HUES64 (cell line): ENCODE results near the gene SUN5.

Experiments used
- H3K27ac ChIP-seq: 2 replicates; pipeline ENCODE4 v1.7.0; 2013; ENCODE audit warnings: low read depth, low read length, inconsistent platforms
- H3K27me3 ChIP-seq: 2 replicates; pipeline ENCODE4 v1.6.1; 2013; ENCODE audit warnings: mild to moderate bottlenecking, low read length; ENCODE audit not compliant: insufficient read depth
- H3K36me3 ChIP-seq: 2 replicates; pipeline ENCODE4 v1.6.1; 2013; ENCODE audit warnings: mild to moderate bottlenecking, low read length; ENCODE audit not compliant: insufficient read depth
- H3K4me1 ChIP-seq: 2 replicates; pipeline ENCODE4 v1.6.1; 2013; ENCODE audit warnings: mild to moderate bottlenecking, low read length, moderate library complexity; ENCODE audit not compliant: insufficient read depth
- H3K4me3 ChIP-seq: 2 replicates; pipeline ENCODE4 v1.5.1; 2013; ENCODE audit warnings: mild to moderate bottlenecking, low read length, moderate library complexity
- H3K9ac ChIP-seq: 2 replicates; pipeline ENCODE4 v1.6.1; 2013; ENCODE audit warnings: mild to moderate bottlenecking, low read depth, low read length
- H3K9me3 ChIP-seq: 2 replicates; pipeline ENCODE4 v1.6.1; 2013; ENCODE audit warnings: low read depth, low read length; ENCODE audit not compliant: insufficient read depth
- WGBS: fragments of 150-250, 120-280 bp; methylation state at CpG from one replicate; pipeline ENCODE4 v1.1.7; 2013; ENCODE audit warnings: missing lambda C conversion rate; 5-methylcytosine and 5-hydroxymethylcytosine counted together

The SUN5 gene

GRCh38 chr20:33019465-33020277, 15.4 kb upstream of the SUN5 start:
- WGBS = 94% methylated on average over 23 of the region's 23 CpGs
- Histone ChIP-seq H3K4me3 (no peak overlapping the region), H3K36me3 (no peaks in the 10 kb centered on the region), H3K27ac (no peak overlapping the region), H3K9ac (no peak overlapping the region), H3K27me3 (no peaks in the 10 kb centered on the region), H3K4me1 (no peaks in the 10 kb centered on the region), H3K9me3 (no peaks in the 10 kb centered on the region)

DNA sequence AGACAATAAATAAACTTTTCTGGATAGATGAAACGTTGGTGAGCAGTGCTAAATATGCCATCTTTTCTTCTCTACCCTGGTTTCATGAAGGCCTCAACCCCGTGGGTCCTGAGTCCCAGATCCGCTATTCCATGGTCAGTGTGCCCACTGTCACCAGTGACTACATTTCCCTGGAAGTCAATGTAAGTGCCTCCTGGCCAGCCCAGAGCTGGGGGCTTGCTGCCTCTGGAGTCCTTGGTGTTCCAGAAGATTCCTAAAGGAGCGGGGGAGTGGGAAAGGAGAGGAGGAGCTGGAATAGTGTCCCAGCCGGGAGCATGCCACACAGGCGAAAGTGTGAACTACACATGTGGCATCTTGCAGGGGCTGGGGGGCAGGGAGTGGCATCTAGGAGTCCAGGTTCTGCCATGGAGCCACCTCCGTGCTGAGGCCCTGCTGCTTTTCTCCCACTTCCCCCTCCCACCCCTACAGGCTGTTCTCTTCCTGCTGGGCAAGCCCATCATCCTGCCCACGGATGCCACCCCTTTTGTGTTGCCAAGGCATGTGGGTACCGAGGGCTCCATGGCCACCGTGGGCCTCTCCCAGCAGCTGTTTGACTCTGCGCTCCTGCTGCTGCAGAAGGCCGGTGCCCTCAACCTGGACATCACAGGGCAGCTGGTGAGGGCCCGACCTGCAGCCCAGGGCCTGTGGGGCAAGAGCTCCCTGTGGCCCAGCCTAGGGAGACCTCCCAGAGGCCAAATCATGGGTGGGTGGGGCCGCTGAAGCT, 14.1 kb upstream of the SUN5 start:
- no peak overlapping the region for H3K27ac ChIP-seq
- H3K9ac ChIP-seq = no peak overlapping the region
- 90% methylated on average over 14 of the region's 14 CpGs for WGBS
- no peaks in the 10 kb centered on the region for H3K9me3 ChIP-seq
- no peaks in the 10 kb centered on the region for H3K27me3 ChIP-seq
- H3K36me3 ChIP-seq = no peaks in the 10 kb centered on the region
- H3K4me3 ChIP-seq = no peak overlapping the region
- H3K4me1 ChIP-seq = no peaks in the 10 kb centered on the region

DNA sequence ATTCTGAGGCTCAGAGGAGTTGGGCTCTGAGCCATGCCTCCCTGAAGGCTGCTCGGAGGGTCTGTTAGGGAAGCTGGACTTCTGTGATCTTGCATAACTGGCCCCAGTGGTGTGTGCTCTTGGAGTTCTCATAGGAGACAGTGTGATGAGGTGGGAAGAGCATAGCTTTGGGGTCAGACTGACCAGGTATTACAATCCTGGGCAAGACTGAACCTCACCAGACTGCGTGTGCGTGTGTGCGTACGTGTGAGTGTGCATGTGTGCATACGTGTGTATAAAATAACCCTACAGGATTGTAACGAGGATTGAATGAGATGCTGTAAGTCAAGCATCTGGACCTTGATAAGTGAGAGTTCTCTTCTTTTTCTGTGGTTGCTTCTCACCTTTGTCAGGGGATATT, 13.3 kb upstream of the SUN5 start:
- no peaks in the 10 kb centered on the region for H3K27me3 ChIP-seq
- H3K4me1 ChIP-seq = no peaks in the 10 kb centered on the region
- WGBS = 95% methylated on average over 7 of the region's 7 CpGs
- H3K36me3 ChIP-seq = no peaks in the 10 kb centered on the region
- no peaks in the 10 kb centered on the region for H3K9me3 ChIP-seq
- no peak overlapping the region for H3K27ac ChIP-seq
- H3K4me3 ChIP-seq = no peak overlapping the region
- no peak overlapping the region for H3K9ac ChIP-seq

- Histone ChIP-seq H3K4me1 (no peaks in the 10 kb centered on the region), H3K9me3 (no peaks in the 10 kb centered on the region), H3K36me3 (no peaks in the 10 kb centered on the region), H3K4me3 (no peak overlapping the region), H3K27me3 (no peaks in the 10 kb centered on the region), H3K9ac (no peak overlapping the region), H3K27ac (no peak overlapping the region)
- WGBS = 89% methylated on average over 6 of the region's 7 CpGs
These were observed 12.4 kb upstream of the SUN5 start for GRCh38 chr20:33016581-33017109.

DNA sequence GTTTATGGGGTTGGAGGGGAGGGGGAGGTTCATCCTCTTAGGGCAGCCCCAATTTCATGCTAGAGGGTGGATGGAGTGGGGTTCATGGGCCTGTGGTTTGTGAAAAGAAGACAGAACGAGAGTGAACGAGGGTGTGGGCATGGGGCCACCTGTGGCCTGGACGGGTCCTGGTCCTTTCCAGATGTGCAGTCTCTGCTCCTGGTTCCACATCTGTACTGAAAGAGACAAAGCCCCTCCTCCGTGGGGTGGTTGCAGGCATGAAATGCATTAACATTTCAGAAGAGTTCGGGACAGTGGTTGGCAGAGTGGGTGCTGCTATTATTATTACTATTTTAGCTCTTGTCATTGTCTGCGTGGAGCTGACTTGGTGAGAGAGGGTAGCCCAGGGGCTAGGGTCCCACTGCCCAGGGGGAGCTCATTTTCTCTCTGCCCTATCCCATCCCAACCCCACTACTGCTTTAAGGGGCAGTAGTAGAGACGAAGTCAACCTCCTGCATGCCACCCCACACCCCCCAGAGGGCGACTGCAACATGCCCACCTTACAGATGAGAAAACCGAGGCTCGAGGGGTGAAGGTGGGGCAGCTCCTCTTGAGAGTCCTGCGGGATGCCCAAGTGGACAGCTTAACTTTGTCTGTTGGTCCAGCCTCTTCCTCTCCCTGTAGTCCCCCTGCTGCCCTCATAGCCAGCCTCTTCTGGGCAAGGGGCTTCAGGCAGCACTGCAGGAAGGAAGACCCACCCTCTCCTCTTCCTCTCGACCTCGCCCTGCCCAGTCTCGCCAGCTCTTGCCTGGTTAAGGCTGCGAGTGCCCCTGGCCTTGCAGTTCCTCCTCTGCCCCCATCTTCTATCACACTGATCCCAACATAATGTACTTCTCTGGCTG, 11.7 kb upstream of the SUN5 start:
- no peak overlapping the region for H3K9ac ChIP-seq
- WGBS = 90% methylated on average over 15 of the region's 15 CpGs
- H3K27me3 ChIP-seq = no peaks in the 10 kb centered on the region
- no peak overlapping the region for H3K4me3 ChIP-seq
- H3K9me3 ChIP-seq = no peaks in the 10 kb centered on the region
- H3K4me1 ChIP-seq = no peaks in the 10 kb centered on the region
- no peak overlapping the region for H3K27ac ChIP-seq
- no peaks in the 10 kb centered on the region for H3K36me3 ChIP-seq

DNA sequence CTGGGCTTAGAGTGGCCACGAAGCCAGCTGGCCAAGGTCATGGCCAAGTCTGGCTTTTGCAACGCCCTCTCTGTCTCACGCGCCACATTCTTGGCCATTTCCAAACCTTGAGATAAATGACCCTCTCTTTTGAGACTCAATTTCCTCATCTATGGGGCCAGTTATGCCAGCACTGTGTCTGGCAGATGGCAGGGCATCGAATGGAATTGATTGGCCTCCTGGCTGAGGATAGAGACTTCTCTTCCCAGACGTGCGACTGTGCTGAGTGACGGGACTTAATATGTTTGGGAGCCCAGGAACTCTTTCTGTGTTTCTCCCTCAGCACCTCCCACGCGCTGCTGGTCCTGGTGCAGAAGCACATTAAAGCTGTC, 10.9 kb upstream of the SUN5 start:
- Histone ChIP-seq H3K36me3 (no peaks in the 10 kb centered on the region), H3K27me3 (no peaks in the 10 kb centered on the region), H3K4me3 (no peak overlapping the region), H3K27ac (no peak overlapping the region), H3K4me1 (no peaks in the 10 kb centered on the region), H3K9ac (no peak overlapping the region), H3K9me3 (no peaks in the 10 kb centered on the region)
- 88% methylated on average over 10 of the region's 10 CpGs for WGBS

- H3K4me1 ChIP-seq = no peaks in the 10 kb centered on the region
- WGBS = 44% methylated on average over 16 of the region's 16 CpGs
- no peaks in the 10 kb centered on the region for H3K27me3 ChIP-seq
These were observed 10.3 kb upstream of the SUN5 start for GRCh38 chr20:33014336-33015113.

GRCh38 chr20:33013701-33014326, 9.6 kb upstream of the SUN5 start:
- 76% methylated on average over 11 of the region's 12 CpGs for WGBS
- Histone ChIP-seq H3K4me3 (no peak overlapping the region), H3K36me3 (no peaks in the 10 kb centered on the region), H3K4me1 (no peaks in the 10 kb centered on the region), H3K27ac (no peak overlapping the region), H3K27me3 (no peaks in the 10 kb centered on the region), H3K9ac (no peak overlapping the region), H3K9me3 (no peaks in the 10 kb centered on the region)

More at GRCh38 chr20:33014336-33015113, 10.3 kb upstream of the SUN5 start:
- H3K36me3 ChIP-seq = no peaks in the 10 kb centered on the region
- no peak overlapping the region for H3K27ac ChIP-seq
- H3K4me3 ChIP-seq = no peak overlapping the region
- no peaks in the 10 kb centered on the region for H3K9me3 ChIP-seq
- no peak overlapping the region for H3K9ac ChIP-seq

- WGBS = 90% methylated on average over 15 of the region's 15 CpGs
- no peak overlapping the region for H3K27ac ChIP-seq
- H3K9ac ChIP-seq = no peak overlapping the region
- H3K27me3 ChIP-seq = no peaks in the 10 kb centered on the region
- H3K36me3 ChIP-seq = no peaks in the 10 kb centered on the region
- H3K4me3 ChIP-seq = no peak overlapping the region
- H3K9me3 ChIP-seq = no peaks in the 10 kb centered on the region
- H3K4me1 ChIP-seq = no peaks in the 10 kb centered on the region
These were observed 8.3 kb upstream of the SUN5 start for GRCh38 chr20:33012327-33013189.
